Bronchial epithelial cell (primary cell): ENCODE measurements around the gene NXN. TPM values are rescaled to one million over a fixed set of nuclear protein-coding genes. Genes with fewer than 3 reads are reported as not detected.
A peak's percentile ranks its signal among the peaks of the same experiment; 100 is the strongest.

Source experiments
- DNase-seq: peaks from one replicate; pipeline ENCODE4 v3.0.0-alpha.2; 2010; ENCODE audit warnings: low read depth
- FAIRE-seq: peaks from 2 replicates; lab custom pipeline; 2011; peaks lifted over from hg19 to GRCh38; lab: Jason Lieb, UNC
- H3K27me3 ChIP-seq: 2 replicates; pipeline ENCODE4 v1.5.1; 2011; ENCODE audit warnings: low read length; ENCODE audit not compliant: control insufficient read depth, insufficient read depth
- H3K36me3 ChIP-seq: 2 replicates; pipeline ENCODE4 v1.5.1; 2011; ENCODE audit warnings: low read length; ENCODE audit not compliant: control insufficient read depth, insufficient read depth
- H3K4me3 ChIP-seq: 2 replicates; pipeline ENCODE4 v1.5.1; 2011; ENCODE audit warnings: mild to moderate bottlenecking, low read depth, low read length, control low read depth
- total RNA-seq: library from RNA; depleted of rRNA; stranded (reverse); fragments of >200 nt; gene quantifications from 2 replicates; pipeline ENCODE4 v1.2.1, GENCODE V29; 2014
- TF ChIP-seq, protein P1 (sequence below): IDR thresholded peaks from 2 replicates; pipeline ENCODE4 v1.5.1; 2011; ENCODE audit warnings: mild to moderate bottlenecking, moderate library complexity, low read length, control low read depth, inconsistent platforms; ENCODE audit not compliant: insufficient read depth, severe bottlenecking

The NXN gene
- total RNA-seq, 1 donor from 2014 or later: 70.3 TPM

DNA sequence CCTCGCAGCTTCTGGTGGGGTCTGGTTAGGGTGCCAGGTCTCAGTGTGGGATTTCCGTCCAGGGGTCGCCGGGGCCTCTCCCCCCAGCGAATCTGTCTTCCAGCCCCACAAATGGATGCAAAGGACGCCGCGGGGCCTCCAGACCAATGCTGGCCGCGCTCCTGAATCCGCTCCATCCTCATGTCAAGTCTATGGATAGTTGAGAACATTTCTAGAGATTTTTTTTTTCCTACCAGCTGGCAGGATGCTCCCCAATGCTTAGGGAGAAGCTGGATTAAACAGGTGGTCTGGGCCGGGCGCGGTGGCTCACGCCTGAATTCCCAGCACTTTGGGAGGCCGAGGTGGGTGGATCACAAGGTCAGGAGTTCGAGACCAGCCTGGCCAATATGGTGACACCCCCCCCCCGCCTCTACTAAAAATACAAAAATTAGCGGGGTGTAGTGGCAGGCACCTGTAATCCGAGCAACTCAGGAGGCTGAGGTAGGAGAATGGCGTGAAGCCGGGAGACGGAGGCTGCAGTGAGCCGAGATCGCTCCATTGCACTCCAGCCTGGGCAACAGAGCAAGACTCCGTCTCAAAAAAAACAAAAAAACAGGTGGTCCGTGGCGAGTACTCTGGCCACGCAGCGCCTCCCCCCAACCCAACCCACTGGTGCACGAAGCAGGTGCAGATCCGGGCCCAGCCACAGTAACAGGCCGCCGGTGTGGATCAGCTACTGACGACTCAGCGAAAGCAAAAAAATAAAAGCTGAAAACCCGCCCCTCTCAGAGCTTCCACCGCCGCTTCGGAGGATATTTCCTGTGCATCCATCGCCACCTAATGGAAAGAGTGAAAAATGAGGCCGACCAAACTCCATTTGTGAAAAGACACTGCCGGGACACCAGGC is 1.1 kb upstream of the NXN start:
- Histone ChIP-seq H3K4me3 (peak overlapping the region; percentile 45), H3K27me3 (no peaks in the 10 kb centered on the region), H3K36me3 (no peaks in the 10 kb centered on the region)
- FAIRE-seq: no peak
- peak; percentile 73 for DNase-seq
- TF ChIP-seq, protein P1, sequence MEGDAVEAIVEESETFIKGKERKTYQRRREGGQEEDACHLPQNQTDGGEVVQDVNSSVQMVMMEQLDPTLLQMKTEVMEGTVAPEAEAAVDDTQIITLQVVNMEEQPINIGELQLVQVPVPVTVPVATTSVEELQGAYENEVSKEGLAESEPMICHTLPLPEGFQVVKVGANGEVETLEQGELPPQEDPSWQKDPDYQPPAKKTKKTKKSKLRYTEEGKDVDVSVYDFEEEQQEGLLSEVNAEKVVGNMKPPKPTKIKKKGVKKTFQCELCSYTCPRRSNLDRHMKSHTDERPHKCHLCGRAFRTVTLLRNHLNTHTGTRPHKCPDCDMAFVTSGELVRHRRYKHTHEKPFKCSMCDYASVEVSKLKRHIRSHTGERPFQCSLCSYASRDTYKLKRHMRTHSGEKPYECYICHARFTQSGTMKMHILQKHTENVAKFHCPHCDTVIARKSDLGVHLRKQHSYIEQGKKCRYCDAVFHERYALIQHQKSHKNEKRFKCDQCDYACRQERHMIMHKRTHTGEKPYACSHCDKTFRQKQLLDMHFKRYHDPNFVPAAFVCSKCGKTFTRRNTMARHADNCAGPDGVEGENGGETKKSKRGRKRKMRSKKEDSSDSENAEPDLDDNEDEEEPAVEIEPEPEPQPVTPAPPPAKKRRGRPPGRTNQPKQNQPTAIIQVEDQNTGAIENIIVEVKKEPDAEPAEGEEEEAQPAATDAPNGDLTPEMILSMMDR: peak; percentile 74

DNA sequence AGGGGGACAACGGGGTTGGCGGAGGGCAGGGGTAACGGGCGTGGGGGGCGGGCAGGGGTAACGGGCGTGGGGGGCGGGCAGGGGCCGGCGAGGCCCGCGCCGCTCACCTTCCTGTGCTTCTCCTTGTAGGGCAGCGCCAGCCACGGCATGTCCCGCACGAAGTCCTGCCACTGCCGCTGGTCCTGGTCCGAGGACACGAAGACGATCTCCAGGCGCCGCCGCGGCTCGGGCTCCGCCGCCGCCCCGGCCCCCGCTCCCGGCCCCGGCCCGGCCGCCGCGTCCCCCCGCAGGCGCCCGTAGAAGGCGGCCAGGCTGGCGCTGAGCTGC is 401 bp downstream of the NXN start:
- DNase-seq: no peak
- TF ChIP-seq, protein P1: no peak
- H3K36me3 ChIP-seq: no peaks in the 10 kb centered on the region
- FAIRE-seq: no peak
- H3K27me3 ChIP-seq: no peaks in the 10 kb centered on the region
- H3K4me3 ChIP-seq: peak overlapping the region; percentile 65

DNA sequence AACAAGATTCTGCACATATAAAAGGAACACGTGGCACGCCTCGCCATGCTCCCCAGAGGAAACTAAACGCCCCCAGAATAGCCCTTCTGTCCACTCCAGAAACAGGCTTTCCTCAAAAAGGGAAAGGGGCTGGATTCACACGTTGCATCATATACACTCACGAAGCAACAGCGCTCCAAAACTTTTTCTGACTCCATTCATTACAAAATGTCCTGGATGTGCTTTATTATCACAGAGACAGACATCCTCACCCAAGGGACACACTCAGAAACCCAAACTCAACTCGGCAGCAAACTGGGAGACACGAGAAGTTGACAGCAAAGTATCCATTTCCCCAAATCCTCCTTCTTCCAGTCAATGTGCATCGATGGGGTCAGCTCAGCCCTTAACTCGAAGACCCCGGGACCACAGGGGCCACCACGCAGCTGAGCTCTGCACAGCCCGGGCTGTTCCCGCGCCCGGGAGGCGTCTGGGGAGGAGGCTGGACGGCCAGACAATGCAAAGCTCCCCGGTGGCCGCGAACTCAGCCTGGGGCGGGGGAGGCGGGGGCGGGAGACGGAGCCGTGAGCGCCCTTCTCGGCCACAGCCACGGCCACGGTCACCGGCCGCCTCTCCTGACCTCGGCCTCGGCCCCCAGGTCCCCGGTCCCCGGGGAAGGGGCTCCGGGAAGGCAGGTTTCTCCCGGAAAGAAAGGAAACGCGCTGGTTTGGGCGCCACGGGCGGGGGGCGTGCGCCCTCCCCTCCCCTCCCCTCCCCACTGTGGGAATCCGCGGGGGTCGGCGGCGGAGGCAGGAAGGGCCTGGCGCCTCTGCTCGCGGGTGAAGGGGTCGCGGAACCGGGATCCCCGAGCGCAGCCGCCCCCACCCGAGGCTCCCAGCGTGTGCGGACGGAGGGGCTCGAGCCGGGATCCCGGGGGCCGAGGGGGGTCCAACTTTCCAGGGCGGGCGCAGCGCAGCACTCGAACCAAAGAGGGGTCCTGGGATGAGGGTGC is 1.2 kb downstream of the NXN start:
- DNase-seq (peak; percentile 24), FAIRE-seq (peak; percentile 80)
- H3K4me3 ChIP-seq: peak overlapping the region; percentile 65
- TF ChIP-seq, protein P1: no peak
- no peaks in the 10 kb centered on the region for H3K27me3 ChIP-seq
- H3K36me3 ChIP-seq: no peaks in the 10 kb centered on the region

DNA sequence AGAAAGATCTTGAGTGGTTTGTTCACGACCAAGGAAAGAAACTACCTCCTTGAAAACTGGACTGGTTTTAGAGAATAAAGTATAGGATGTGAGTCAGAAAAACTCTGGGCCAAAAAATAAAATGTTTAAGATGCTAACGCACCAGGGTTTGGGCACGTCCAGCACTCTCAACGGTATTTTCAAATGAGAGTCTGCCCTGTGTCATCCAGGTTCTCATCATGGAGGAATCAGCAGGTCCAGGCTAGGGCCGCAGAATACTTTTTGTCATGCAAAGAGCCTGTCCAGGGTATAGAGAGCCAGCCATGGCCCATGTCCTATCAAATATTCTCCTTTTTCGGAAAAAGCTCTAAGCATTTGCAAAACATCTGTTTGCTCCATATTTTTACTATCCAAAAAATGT is 2.4 kb downstream of the NXN start:
- Histone ChIP-seq H3K27me3 (no peaks in the 10 kb centered on the region), H3K4me3 (peak overlapping the region; percentile 65), H3K36me3 (no peaks in the 10 kb centered on the region)
- TF ChIP-seq, protein P1: no peak
- DNase-seq (peak; percentile 59), FAIRE-seq (no peak)

DNA sequence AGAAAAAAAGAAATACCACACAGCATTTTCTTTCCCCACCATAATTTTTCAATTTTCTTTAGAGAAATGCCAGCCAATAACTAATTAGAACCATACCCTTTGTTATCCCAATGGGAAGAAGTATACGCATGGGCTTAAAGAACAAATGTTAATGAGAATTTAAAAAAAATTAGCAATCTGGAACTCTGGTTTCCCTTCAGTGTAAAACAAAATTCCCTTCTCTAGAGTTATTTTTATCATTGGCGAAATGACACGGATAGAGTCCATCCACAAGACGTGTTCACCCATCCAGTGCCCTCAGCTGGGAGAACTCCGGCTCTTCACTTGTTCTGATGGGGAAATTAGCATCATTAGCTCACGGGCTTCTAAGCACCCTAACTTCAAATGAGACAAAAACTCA is 3.3 kb downstream of the NXN start:
- DNase-seq (no peak), FAIRE-seq (no peak)
- no peak overlapping the region for H3K4me3 ChIP-seq
- no peaks in the 10 kb centered on the region for H3K27me3 ChIP-seq
- no peaks in the 10 kb centered on the region for H3K36me3 ChIP-seq
- TF ChIP-seq, protein P1: no peak
